Neural crest cell (in vitro differentiated cells): ENCODE measurements around the gene ITGBL1. TPM values are rescaled to one million over a fixed set of nuclear protein-coding genes. Genes with fewer than 3 reads are reported as not detected.

Experiments
- DNase-seq: peaks from one replicate; pipeline ENCODE4 v3.0.0; 2021; ENCODE audit warnings: low read depth, mixed read lengths, low spot score
- H3K27ac Mint-ChIP-seq: one replicate; pipeline ENCODE4 v1.8.0; 2021; ENCODE audit warnings: mild to moderate bottlenecking, mixed read lengths; ENCODE audit not compliant: unreplicated experiment
- H3K27me3 Mint-ChIP-seq: 2 replicates; pipeline ENCODE4 v1.8.0; 2021; ENCODE audit warnings: low read depth, mild to moderate bottlenecking, mixed read lengths
- H3K36me3 Mint-ChIP-seq: 2 replicates; pipeline ENCODE4 v1.8.0; 2021; ENCODE audit warnings: low read depth, mild to moderate bottlenecking, mixed read lengths
- H3K4me1 Mint-ChIP-seq: 2 replicates; pipeline ENCODE4 v1.8.0; 2021; ENCODE audit warnings: mixed read lengths
- H3K4me3 Mint-ChIP-seq: one replicate; pipeline ENCODE4 v1.8.0; 2021; ENCODE audit warnings: mild to moderate bottlenecking, mixed read lengths
- H3K9me3 Mint-ChIP-seq: 2 replicates; pipeline ENCODE4 v1.8.0; 2021; ENCODE audit warnings: mixed read lengths
- CTCF ChIP-seq: fragments of 200-600 bp; sonication (generic); conservative IDR thresholded peaks from 2 replicates; pipeline ENCODE4 v1.5.0; 2021; ENCODE audit warnings: antibody characterized with exemption, mild to moderate bottlenecking
- total RNA-seq: library from RNA; stranded (reverse); gene quantifications from 2 replicates; pipeline ENCODE4 v1.2.1, GENCODE V29; 2021

ITGBL1 gene
- total RNA-seq, 1 donor from 2014 or later, result not detected

- Mint-ChIP-seq H3K27ac (no peak overlapping the region), H3K4me3 (no peak overlapping the region), H3K4me1 (no peaks in the 10 kb centered on the region), H3K27me3 (no peaks in the 10 kb centered on the region), H3K36me3 (no peaks in the 10 kb centered on the region), H3K9me3 (no peaks in the 10 kb centered on the region)
- no peak for TF ChIP-seq CTCF
- no peak for DNase-seq
Observed at GRCh38 chr13:101634142-101634541, 181.7 kb downstream of the ITGBL1 start.

- no peaks in the 10 kb centered on the region for H3K4me1 Mint-ChIP-seq
- no peak for TF ChIP-seq CTCF
- no peak for DNase-seq
- no peak overlapping the region for H3K27ac Mint-ChIP-seq
- H3K4me3 Mint-ChIP-seq, result no peak overlapping the region
- peaks cover 3% of the 10 kb centered on the region for H3K9me3 Mint-ChIP-seq
- H3K36me3 Mint-ChIP-seq, result no peaks in the 10 kb centered on the region
- no peaks in the 10 kb centered on the region for H3K27me3 Mint-ChIP-seq
Observed at GRCh38 chr13:101639711-101640110, 187.2 kb downstream of the ITGBL1 start.

GRCh38 chr13:101640788-101641400, 188.4 kb downstream of the ITGBL1 start:
- no peaks in the 10 kb centered on the region for H3K36me3 Mint-ChIP-seq
- peaks cover 3% of the 10 kb centered on the region for H3K9me3 Mint-ChIP-seq
- H3K27me3 Mint-ChIP-seq, result no peaks in the 10 kb centered on the region
- no peaks in the 10 kb centered on the region for H3K4me1 Mint-ChIP-seq
- no peak for TF ChIP-seq CTCF
- DNase-seq, result no peak
- H3K4me3 Mint-ChIP-seq, result no peak overlapping the region
- no peak overlapping the region for H3K27ac Mint-ChIP-seq

GRCh38 chr13:101645871-101646270, 193.4 kb downstream of the ITGBL1 start:
- Mint-ChIP-seq H3K27me3 (no peaks in the 10 kb centered on the region), H3K9me3 (peaks cover 3% of the 10 kb centered on the region), H3K27ac (no peak overlapping the region), H3K4me3 (no peak overlapping the region), H3K36me3 (no peaks in the 10 kb centered on the region), H3K4me1 (no peaks in the 10 kb centered on the region)
- TF ChIP-seq CTCF, result no peak
- DNase-seq, result no peak

GRCh38 chr13:101647760-101648159, 195.3 kb downstream of the ITGBL1 start:
- Mint-ChIP-seq H3K27ac (no peak overlapping the region), H3K9me3 (peaks cover 3% of the 10 kb centered on the region), H3K4me1 (no peaks in the 10 kb centered on the region), H3K27me3 (no peaks in the 10 kb centered on the region), H3K4me3 (no peak overlapping the region), H3K36me3 (no peaks in the 10 kb centered on the region)
- TF ChIP-seq CTCF, result no peak
- DNase-seq, result no peak
